ENCODE data around the gene MACF1. TPM values are rescaled to one million over a fixed set of nuclear protein-coding genes. Genes with fewer than 3 reads are reported as not detected.
"Not testable (repeated sequence)": the region's sequence is repeated elsewhere in the genome, so short reads cannot be mapped to it uniquely, and the experiment has no call there.

The MACF1 gene
- total RNA-seq, 8 experiments from 2014 or later, result 89.2 to 249 (median 180) TPM

DNA sequence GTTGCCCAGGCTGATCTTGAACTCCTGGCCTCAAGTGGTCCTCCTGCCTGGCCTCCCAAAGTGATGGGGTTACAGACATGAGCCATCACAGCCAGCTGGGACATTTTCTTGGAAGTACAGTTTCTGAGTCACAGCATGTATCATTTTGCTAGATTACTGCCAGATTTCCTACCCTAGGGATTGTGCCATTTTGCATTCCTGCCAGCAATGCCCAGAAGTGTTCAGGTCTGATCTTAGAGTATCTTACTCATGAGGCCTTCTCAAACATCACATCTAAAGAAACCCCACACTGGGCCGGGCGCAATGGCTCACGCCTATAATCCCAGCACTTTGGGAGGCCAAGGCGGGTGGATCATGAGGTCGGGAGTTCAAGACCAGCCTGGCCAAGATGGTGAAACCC lies 297.2 kb downstream of the MACF1 start:
- in situ Hi-C loops (cut with MboI; ENCODE audit: low pct_unique_long_range_greater_than_20kb in 2 of 9, low sequenced_read_pairs in 9 of 9, unreplicated experiment in 9 of 9), result no loop called here
- peaks cover 0 to 6% of the 10 kb centered on the region in 2 donors for H3K4me1 ChIP-seq (replicated peaks in 1 of 2)
- no peak overlapping the region for H3K4me3 ChIP-seq
- ATAC-seq (replicated peaks in 6 of 8), result peak in 1 of 8 experiments; percentile 39
- WGBS, 10 experiments, result 20 to 83% (median 49%) methylated on average over 1 to 5 of the region's 5 CpGs; no CpG with 5 or more reads in 7 of the 10 experiments
- no peak overlapping the region for H3K27ac ChIP-seq

GRCh38 chr1:39504436-39504835 lies 299.9 kb downstream of the MACF1 start:
- 32 to 87% (median 71%) methylated on average over 3 to 9 of the region's 9 CpGs; no CpG with 5 or more reads in 4 of the 10 experiments for WGBS, 10 experiments

GRCh38 chr1:39505289-39505688 lies 300.8 kb downstream of the MACF1 start:
- in situ Hi-C loops (cut with MboI; ENCODE audit: low pct_unique_long_range_greater_than_20kb in 2 of 9, low sequenced_read_pairs in 9 of 9, unreplicated experiment in 9 of 9), result no loop called here
- Histone ChIP-seq H3K4me3 (no peak overlapping the region), H3K4me1 (replicated peaks in 1 of 2) (peaks cover 0 to 4% of the 10 kb centered on the region in 2 donors), H3K27ac (no peak overlapping the region)
- no peak for ATAC-seq (replicated peaks in 6 of 8)

More at GRCh38 chr1:39504436-39504835, 299.9 kb downstream of the MACF1 start:
- ATAC-seq (replicated peaks in 6 of 8); H3K4me1 ChIP-seq (replicated peaks in 1 of 2); H3K27ac ChIP-seq; in situ Hi-C loops (cut with MboI; ENCODE audit: low pct_unique_long_range_greater_than_20kb in 2 of 9, low sequenced_read_pairs in 9 of 9, unreplicated experiment in 9 of 9); H3K4me3 ChIP-seq: not testable (repeated sequence)

DNA sequence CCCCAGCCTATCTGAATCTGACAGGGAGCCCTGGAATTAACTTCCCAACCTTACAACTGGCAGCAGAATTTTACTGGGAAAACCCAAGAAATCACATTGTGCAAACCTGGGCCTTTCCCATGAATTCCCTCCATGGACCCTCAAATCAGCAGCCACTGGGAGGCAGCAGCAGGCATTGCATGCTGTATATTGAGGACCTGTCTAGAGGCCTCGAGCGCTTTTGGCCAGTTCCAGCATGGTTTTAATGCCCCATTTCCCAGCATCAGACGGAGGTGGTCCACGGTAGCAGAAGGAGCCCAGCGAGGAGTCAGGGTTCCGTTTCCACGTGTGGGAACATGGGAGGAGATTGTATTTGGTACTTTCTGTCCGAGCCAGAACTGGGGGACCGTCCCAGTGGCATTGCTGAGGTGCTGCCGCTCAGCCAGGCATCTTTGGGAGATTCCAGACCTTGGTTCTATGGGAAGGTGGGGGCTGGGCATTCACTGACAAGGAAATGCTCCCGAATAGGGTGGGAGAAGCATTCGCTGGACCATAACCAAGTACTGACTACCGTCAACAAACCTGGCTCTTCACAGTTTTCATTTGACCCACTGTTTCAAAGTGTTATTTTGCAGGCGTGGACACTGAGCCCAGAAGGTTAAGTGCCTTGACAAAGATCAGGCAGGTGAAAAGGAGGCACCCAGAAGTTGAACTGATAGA lies 302.9 kb downstream of the MACF1 start:
- peak in 4 of 8 experiments; percentile 41 to 59 (median 50) for ATAC-seq (replicated peaks in 6 of 8)
- 63 to 100% (median 67%) methylated on average over 2 to 12 of the region's 14 CpGs; no CpG with 5 or more reads in 5 of the 10 experiments for WGBS, 10 experiments
- Histone ChIP-seq H3K4me1 (replicated peaks in 1 of 2) (peaks cover 0 to 4% of the 10 kb centered on the region in 2 donors), H3K27ac (no peak overlapping the region), H3K4me3 (no peak overlapping the region)
- in situ Hi-C loops (cut with MboI; ENCODE audit: low pct_unique_long_range_greater_than_20kb in 2 of 9, low sequenced_read_pairs in 9 of 9, unreplicated experiment in 9 of 9), result no loop called here

GRCh38 chr1:39508266-39508665 lies 303.8 kb downstream of the MACF1 start:
- ATAC-seq (replicated peaks in 6 of 8), result no peak
- Histone ChIP-seq H3K27ac (no peak overlapping the region), H3K4me3 (no peak overlapping the region), H3K4me1 (replicated peaks in 1 of 2) (peaks cover 0 to 4% of the 10 kb centered on the region in 2 donors)
- 58 to 100% (median 86%) methylated on average over 1 to 5 of the region's 6 CpGs; no CpG with 5 or more reads in 4 of the 10 experiments for WGBS, 10 experiments
- in situ Hi-C loops (cut with MboI; ENCODE audit: low pct_unique_long_range_greater_than_20kb in 2 of 9, low sequenced_read_pairs in 9 of 9, unreplicated experiment in 9 of 9), result no loop called here

- Histone ChIP-seq H3K27ac (no peak overlapping the region), H3K4me1 (replicated peaks in 1 of 2) (peaks cover 0 to 4% of the 10 kb centered on the region in 2 donors), H3K4me3 (no peak overlapping the region)
- in situ Hi-C loops (cut with MboI; ENCODE audit: low pct_unique_long_range_greater_than_20kb in 2 of 9, low sequenced_read_pairs in 9 of 9, unreplicated experiment in 9 of 9), result no loop called here
- 19 to 94% (median 53%) methylated on average over 3 to 10 of the region's 11 CpGs; no CpG with 5 or more reads in 3 of the 10 experiments for WGBS, 10 experiments
- peak in 7 of 8 experiments; percentile 7 to 68 (median 26) for ATAC-seq (replicated peaks in 6 of 8)
Observed at GRCh38 chr1:39508857-39509305, 304.4 kb downstream of the MACF1 start.

GRCh38 chr1:39509360-39510009 lies 305.0 kb downstream of the MACF1 start:
- no peak overlapping the region for H3K4me3 ChIP-seq
- WGBS, 10 experiments, result 40 to 100% (median 56%) methylated on average over 1 to 9 of the region's 22 CpGs; no CpG with 5 or more reads in 5 of the 10 experiments
- H3K27ac ChIP-seq, result no peak overlapping the region
- ATAC-seq (replicated peaks in 6 of 8), result peak in 2 of 8 experiments; percentile 30 to 34
- H3K4me1 ChIP-seq (replicated peaks in 1 of 2), result peaks cover 0 to 4% of the 10 kb centered on the region in 2 donors
- in situ Hi-C loops (cut with MboI; ENCODE audit: low pct_unique_long_range_greater_than_20kb in 2 of 9, low sequenced_read_pairs in 9 of 9, unreplicated experiment in 9 of 9), result no loop called here

DNA sequence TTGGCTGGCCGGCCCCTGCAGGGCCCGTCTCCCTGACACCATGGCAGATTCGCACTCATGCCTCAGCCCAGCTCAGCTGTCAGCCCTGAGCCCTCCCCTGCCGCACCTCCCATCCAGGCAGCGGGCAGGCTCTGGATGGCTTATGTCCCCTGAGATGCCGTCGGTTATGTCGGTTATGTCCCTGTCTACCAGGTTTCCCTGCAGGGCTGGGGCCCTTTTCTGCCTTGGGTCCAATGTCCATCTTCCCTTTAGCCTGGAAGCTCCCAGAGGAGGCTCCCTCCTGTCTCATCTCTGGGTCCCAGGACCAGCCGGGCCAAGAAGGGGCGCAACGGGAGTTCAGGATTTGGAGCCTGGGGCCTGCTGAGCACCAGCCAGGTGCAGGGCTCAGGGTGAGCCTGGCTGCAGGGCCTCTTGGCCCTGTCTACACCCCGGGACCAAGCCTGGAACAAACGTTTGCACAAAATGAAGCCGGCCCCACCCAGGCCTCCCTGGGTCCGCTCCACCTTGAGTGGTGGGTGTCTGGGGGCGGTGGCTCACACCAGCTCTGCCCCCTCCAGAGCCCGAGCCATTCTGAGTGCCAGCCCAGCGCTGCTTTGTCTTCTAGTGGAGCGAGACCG lies 306.2 kb downstream of the MACF1 start:
- in situ Hi-C loops (cut with MboI; ENCODE audit: low pct_unique_long_range_greater_than_20kb in 2 of 9, low sequenced_read_pairs in 9 of 9, unreplicated experiment in 9 of 9); H3K4me1 ChIP-seq (replicated peaks in 1 of 2); ATAC-seq (replicated peaks in 6 of 8); H3K4me3 ChIP-seq; H3K27ac ChIP-seq: not testable (repeated sequence)
- WGBS, 10 experiments, result 80% methylated on average over 2 of the region's 20 CpGs; no CpG with 5 or more reads in 9 of the 10 experiments

DNA sequence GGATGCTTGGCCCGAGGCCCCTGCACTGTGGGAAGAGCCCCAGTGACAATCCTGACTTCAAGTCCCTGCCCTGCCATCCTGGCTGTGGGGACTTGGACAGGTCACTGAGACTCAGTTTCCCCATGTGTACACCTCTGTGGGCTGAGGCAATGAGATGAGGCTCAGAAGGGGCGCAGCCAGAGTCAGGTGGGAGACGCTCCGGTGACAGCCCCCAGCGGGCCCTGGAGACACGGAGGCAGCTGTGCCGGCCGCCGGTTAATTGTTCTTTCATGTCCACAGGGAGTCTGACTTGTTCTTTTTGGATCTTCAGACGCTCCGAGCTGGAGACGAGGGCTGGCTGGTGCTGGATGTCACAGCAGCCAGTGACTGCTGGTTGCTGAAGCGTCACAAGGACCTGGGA lies 307.0 kb downstream of the MACF1 start:
- in situ Hi-C loops (cut with MboI; ENCODE audit: low pct_unique_long_range_greater_than_20kb in 2 of 9, low sequenced_read_pairs in 9 of 9, unreplicated experiment in 9 of 9); H3K4me1 ChIP-seq (replicated peaks in 1 of 2); H3K27ac ChIP-seq; H3K4me3 ChIP-seq; ATAC-seq (replicated peaks in 6 of 8): not testable (repeated sequence)
- WGBS, 10 experiments, result no CpG with 5 or more reads among the region's 13 CpGs

GRCh38 chr1:39512234-39512847 lies 307.8 kb downstream of the MACF1 start:
- in situ Hi-C loops (cut with MboI; ENCODE audit: low pct_unique_long_range_greater_than_20kb in 2 of 9, low sequenced_read_pairs in 9 of 9, unreplicated experiment in 9 of 9); H3K4me1 ChIP-seq (replicated peaks in 1 of 2); ATAC-seq (replicated peaks in 6 of 8); H3K4me3 ChIP-seq; H3K27ac ChIP-seq: not testable (repeated sequence)
- no CpG with 5 or more reads among the region's 25 CpGs for WGBS, 10 experiments

GRCh38 chr1:39514710-39515124 lies 310.2 kb downstream of the MACF1 start:
- peak; percentile 59 to 87 (median 80) for ATAC-seq (replicated peaks in 6 of 8)
- H3K27ac ChIP-seq; in situ Hi-C loops (cut with MboI; ENCODE audit: low pct_unique_long_range_greater_than_20kb in 2 of 9, low sequenced_read_pairs in 9 of 9, unreplicated experiment in 9 of 9); H3K4me1 ChIP-seq (replicated peaks in 1 of 2): not testable (repeated sequence)
- peak overlapping the region; percentile 14 to 29 (median 26) for H3K4me3 ChIP-seq
- WGBS, 10 experiments, result no CpG with 5 or more reads among the region's 46 CpGs

- ATAC-seq (replicated peaks in 6 of 8), result peak; percentile 2 to 78 (median 34)
- peak overlapping the region; percentile 11 to 34 (median 28) for H3K4me3 ChIP-seq
- in situ Hi-C loops (cut with MboI; ENCODE audit: low pct_unique_long_range_greater_than_20kb in 2 of 9, low sequenced_read_pairs in 9 of 9, unreplicated experiment in 9 of 9); H3K4me1 ChIP-seq (replicated peaks in 1 of 2); H3K27ac ChIP-seq: not testable (repeated sequence)
- WGBS, 10 experiments, result 0% methylated on average over 3 of the region's 78 CpGs; no CpG with 5 or more reads in 9 of the 10 experiments
Observed at GRCh38 chr1:39515131-39516086, 310.9 kb downstream of the MACF1 start.

Data from motor neuron (in vitro differentiated cells).